Adrenal gland (tissue), 12 donors: Measurements from ENCODE around the gene TACR2. TPM values are rescaled to one million over a fixed set of nuclear protein-coding genes. Genes with fewer than 3 reads are reported as not detected.

Experiments
- DNase-seq, 7 donors: peaks; one replicate each; pipeline ENCODE4 v3.0.0-alpha.2; 2019 to 2020
- H3K27ac ChIP-seq, 5 donors: fragments of 200-600 bp; sonication (generic) in 4 of 5; 1 replicate in 3 of 5; 2 replicates in 2 of 5; pipeline versions ENCODE4 v1.5.1 to v1.8.0; 2016 to 2020; ENCODE audit warnings: mild to moderate bottlenecking in 1 of 5
- H3K27me3 ChIP-seq: fragments of 200-600 bp; 2 replicates; pipeline ENCODE4 v1.8.0; 2021
- H3K36me3 ChIP-seq, 2 donors: fragments of 200-600 bp; replicated peaks in 1 of 2; 1 replicate in 1 of 2; 2 replicates in 1 of 2; pipeline versions ENCODE4 v1.5.1 to v1.8.0; 2018 to 2022
- H3K4me1 ChIP-seq, 2 donors: fragments of 200-600 bp; replicated peaks in 1 of 2; 1 replicate in 1 of 2; 2 replicates in 1 of 2; pipeline versions ENCODE4 v1.5.1 to v1.8.0; 2018 to 2021
- H3K4me3 ChIP-seq, 4 donors: fragments of 200-600 bp; sonication (generic) in 3 of 4; one replicate each; pipeline ENCODE4 v1.5.1; 2016 to 2018
- H3K9me3 ChIP-seq, 3 donors: fragments of 200-600 bp; sonication (generic) in 1 of 3; replicated peaks in 1 of 3; 1 replicate in 2 of 3; 2 replicates in 1 of 3; pipeline versions ENCODE4 v1.5.1 to v1.8.0; 2016 to 2021
- POLR2A ChIP-seq, 2 donors: fragments of 450-650 bp; IDR thresholded peaks; one replicate each; pipeline ENCODE4 v1.6.1; 2017; ENCODE audit warnings: antibody characterized with exemption in 2 of 2, mild to moderate bottlenecking in 2 of 2, moderate library complexity in 1 of 2
- WGBS, 4 donors: extraction: QIAGEN DNeasy Blood & Tissue Kit in 2 of 4; methylation state at CpG; one replicate each; pipeline versions ENCODE4 v1.1.5 to v1.1.7; 2013 to 2017; 5-methylcytosine and 5-hydroxymethylcytosine counted together
- intact Hi-C, 2 donors: fragments of 100-400 bp; cut with DNase I; formaldehyde crosslinking; loops; one replicate each; pipeline versions ENCODE4 v1.14.1 to v1.15.0; 2022 to 2023
- polyA plus RNA-seq, 3 donors: library from polyadenylated mRNA; stranded (reverse); fragments of 200-250 nt in 2 of 3; fragments of 350-450 nt in 1 of 3; fragmentation: Illumina TruSeq in 1 of 3; extraction: RNeasy Lipid Tissue Mini Kit (QIAGEN cat#74804) in 1 of 3; gene quantifications; one replicate each; pipeline ENCODE4 v1.2.3, GENCODE V29; 2013 to 2014
- total RNA-seq, 9 donors: library from RNA; depleted of rRNA in 4 of 9; stranded (reverse); fragments of >200 nt in 4 of 9; fragments of 120-200 nt in 1 of 9; fragmentation: NEBNext Ultra II Directional in 1 of 9; extraction: Animal tissue kit (Norgen Biotek cat#: 25700) in 1 of 9; gene quantifications; one replicate each; pipeline versions ENCODE4 v1.1.0 to v1.2.4, GENCODE V29; 2013 to 2023
- TF ChIP-seq, protein P1 (sequence below), 6 experiments: fragments of 450-650 bp in 4 of 6; fragments of 200-600 bp in 2 of 6; sonication (generic) in 1 of 6; IDR thresholded peaks; 1 replicate in 5 of 6; 2 replicates in 1 of 6; pipeline versions ENCODE4 v1.5.1 to v1.8.0; 2016 to 2021; ENCODE audit warnings: antibody characterized with exemption in 6 of 6, mild to moderate bottlenecking in 2 of 6, moderate library complexity in 1 of 6
- donor health status: healthy with polysubstance abuse.
- donor health status: Bipolar disorder and iron deficiency.
- donor health status: DM: yes; HTN: yes; CAD: no.
- donor health status: DM: no; HTN: no; CAD: no.
- donor health status: DM: no; HTN: no; CAD: no.
- donor health status: DM: yes; HTN: yes; CAD: no.

The TACR2 gene
- total and polyA plus RNA-seq, 12 donors, result 0.11 to 0.55 (median 0.35) TPM; not detected in 3

- no peak for DNase-seq
- Histone ChIP-seq H3K27ac (peak overlapping the region in 2 of 5 donors; percentile 26 to 78), H3K4me1 (peaks cover 11 to 27% of the 10 kb centered on the region in 2 donors), H3K36me3 (no peaks in the 10 kb centered on the region), H3K27me3 (no peaks in the 10 kb centered on the region), H3K4me3 (no peak overlapping the region), H3K9me3 (no peaks in the 10 kb centered on the region)
- 89 to 94% (median 90%) methylated on average over 7 to 12 of the region's 12 CpGs for WGBS, 4 donors
- intact Hi-C loops, result no loop called here
- TF ChIP-seq, protein P1, sequence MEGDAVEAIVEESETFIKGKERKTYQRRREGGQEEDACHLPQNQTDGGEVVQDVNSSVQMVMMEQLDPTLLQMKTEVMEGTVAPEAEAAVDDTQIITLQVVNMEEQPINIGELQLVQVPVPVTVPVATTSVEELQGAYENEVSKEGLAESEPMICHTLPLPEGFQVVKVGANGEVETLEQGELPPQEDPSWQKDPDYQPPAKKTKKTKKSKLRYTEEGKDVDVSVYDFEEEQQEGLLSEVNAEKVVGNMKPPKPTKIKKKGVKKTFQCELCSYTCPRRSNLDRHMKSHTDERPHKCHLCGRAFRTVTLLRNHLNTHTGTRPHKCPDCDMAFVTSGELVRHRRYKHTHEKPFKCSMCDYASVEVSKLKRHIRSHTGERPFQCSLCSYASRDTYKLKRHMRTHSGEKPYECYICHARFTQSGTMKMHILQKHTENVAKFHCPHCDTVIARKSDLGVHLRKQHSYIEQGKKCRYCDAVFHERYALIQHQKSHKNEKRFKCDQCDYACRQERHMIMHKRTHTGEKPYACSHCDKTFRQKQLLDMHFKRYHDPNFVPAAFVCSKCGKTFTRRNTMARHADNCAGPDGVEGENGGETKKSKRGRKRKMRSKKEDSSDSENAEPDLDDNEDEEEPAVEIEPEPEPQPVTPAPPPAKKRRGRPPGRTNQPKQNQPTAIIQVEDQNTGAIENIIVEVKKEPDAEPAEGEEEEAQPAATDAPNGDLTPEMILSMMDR (IDR thresholded peaks at IDR 0.05), result no peak
- no peak for TF ChIP-seq POLR2A (IDR thresholded peaks at IDR 0.05)
Measured at GRCh38 chr10:69459893-69460575, 43.3 kb upstream of the TACR2 start.

GRCh38 chr10:69459101-69459790 lies 42.5 kb upstream of the TACR2 start:
- Histone ChIP-seq H3K4me1 (peaks cover 11 to 20% of the 10 kb centered on the region in 2 donors), H3K36me3 (no peaks in the 10 kb centered on the region), H3K27ac (peak overlapping the region in 1 of 5 donors; percentile 78), H3K9me3 (no peaks in the 10 kb centered on the region), H3K27me3 (no peaks in the 10 kb centered on the region), H3K4me3 (no peak overlapping the region)
- intact Hi-C loops, result no loop called here
- DNase-seq, result no peak
- 69 to 92% (median 85%) methylated on average over 8 of the region's 8 CpGs for WGBS, 4 donors
- TF ChIP-seq, protein P1 (IDR thresholded peaks at IDR 0.05), result no peak
- TF ChIP-seq POLR2A (IDR thresholded peaks at IDR 0.05), result no peak

DNA sequence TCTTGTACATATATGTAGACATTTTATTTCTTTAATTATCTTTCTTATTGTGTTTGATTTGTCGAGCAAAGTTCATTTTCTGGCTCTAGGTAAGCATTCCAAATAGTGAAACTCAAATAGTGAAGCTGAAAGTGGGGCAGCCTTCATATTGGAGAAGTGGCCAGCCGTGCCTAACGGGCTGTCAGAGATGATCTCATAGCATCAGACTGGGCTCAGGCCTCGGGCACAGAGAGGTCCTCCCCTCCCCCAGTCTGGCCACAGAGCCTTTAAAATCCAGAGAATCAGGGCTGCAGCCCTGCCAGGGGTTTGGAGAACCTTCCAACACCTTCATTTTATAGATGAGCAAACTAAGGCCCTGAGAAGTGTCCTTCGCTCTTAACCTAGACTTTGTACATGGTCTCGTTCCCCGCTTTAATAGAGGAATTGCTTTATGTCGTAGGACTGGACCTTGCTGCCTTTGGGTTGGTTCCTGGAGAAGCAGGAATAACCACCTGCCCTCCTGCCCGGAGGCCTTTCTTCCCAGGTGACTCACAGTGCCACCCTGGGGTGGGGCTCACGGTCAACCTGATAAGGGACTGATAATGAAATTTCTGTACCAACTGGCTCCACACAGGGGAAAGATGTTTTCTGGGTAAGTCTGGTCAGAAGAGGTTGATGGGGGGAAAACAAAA lies 41.8 kb upstream of the TACR2 start:
- DNase-seq, result peak in 4 of 7 donors; percentile 30 to 65 (median 50)
- intact Hi-C loops, result no loop called here

More for the DNA sequence above, 41.8 kb upstream of the TACR2 start:
- TF ChIP-seq, protein P1 (IDR thresholded peaks at IDR 0.05), result no peak
- no peak for TF ChIP-seq POLR2A (IDR thresholded peaks at IDR 0.05)
- H3K4me3 ChIP-seq, result no peak overlapping the region
- H3K27ac ChIP-seq, result no peak overlapping the region
- H3K36me3 ChIP-seq, result no peaks in the 10 kb centered on the region
- peaks cover 11 to 17% of the 10 kb centered on the region in 2 donors for H3K4me1 ChIP-seq
- no peaks in the 10 kb centered on the region for H3K9me3 ChIP-seq
- no peaks in the 10 kb centered on the region for H3K27me3 ChIP-seq
- 65 to 71% (median 68%) methylated on average over 9 to 10 of the region's 10 CpGs for WGBS, 4 donors
